ENCODE results near the gene TRIM61. TPM values are rescaled to one million over a fixed set of nuclear protein-coding genes. Genes with fewer than 3 reads are reported as not detected.

TRIM61 gene
- total RNA-seq, result 3.4 and 3.9 TPM in 2 replicates

GRCh38 chr4:164977243-164978164 lies at the start of gene TRIM61:
TRIM61 (minus strand) TSS chr4:164977657; CDS start chr4:164970002, 7,655 bp downstream.

Small RNA genes lying within 50 kb of the gene (small RNA-seq; reads per million reads assigned to genes)
- gene AC106872.12, result not detected

Other genes starting within 250 kb of the TRIM61 start
- not detected in 2 replicates for gene SMIM31, start 223.5 kb downstream of the TRIM61 start, total RNA-seq
- 2.4 and 2.9 TPM in 2 replicates for gene APELA, start 100.5 kb downstream of the TRIM61 start, total RNA-seq
- not detected in 2 replicates for gene TRIM60, start 54.3 kb upstream of the TRIM61 start, total RNA-seq
- not detected in 2 replicates for gene TRIM75, start 76.2 kb upstream of the TRIM61 start, total RNA-seq
- gene TMEM192, start 135.2 kb upstream of the TRIM61 start, total RNA-seq, result 14.0 and 23.2 TPM in 2 replicates
- 14.9 and 18.0 TPM in 2 replicates for gene KLHL2, start 229.9 kb upstream of the TRIM61 start, total RNA-seq

Data from hair follicle dermal papilla cell (primary cell).